IMR-90 (cell line): ENCODE results near the gene SRGAP3. TPM values are rescaled to one million over a fixed set of nuclear protein-coding genes. Genes with fewer than 3 reads are reported as not detected.

Experiments used
- ATAC-seq: fragments of 200-7000 bp; cut with Tn5 transposase; 2 replicates; pipeline ENCODE4 v1.9.1; 2020; ENCODE audit warnings: low read depth, mild to moderate bottlenecking, moderate library complexity
- BruUV-seq: library from RNA; stranded (reverse); fragments of 400-500 nt; replicated peaks from 2 replicates; lab custom pipeline; 2021; lab: Mats Ljungman, UMichigan
- CTCF ChIA-PET: fragments of 300-600 bp; formaldehyde crosslinking; extraction: SDS; loops from one replicate; lab custom pipeline; 2021; ENCODE audit warnings: antibody characterized with exemption; lab: Yijun Ruan, JAX
- POLR2A ChIA-PET: fragments of 300-600 bp; sonication (Branson Sonifier 250); formaldehyde crosslinking; loops from one replicate; lab custom pipeline; 2022; ENCODE audit warnings: antibody characterized with exemption; ENCODE audit not compliant: unreplicated experiment; lab: Charles Lee
- DNase-seq: peaks from one replicate; pipeline ENCODE4 v3.0.0; 2013
- H2AFZ ChIP-seq: replicated peaks from 2 replicates; pipeline ENCODE3; 2013; ENCODE audit warnings: low read length, mild to moderate bottlenecking; ENCODE audit not compliant: poor library complexity
- H2AK5ac ChIP-seq: 2 replicates; pipeline ENCODE4 v1.6.1; 2013; ENCODE audit warnings: low read depth, low read length, inconsistent platforms
- H2AK9ac ChIP-seq: replicated peaks from 2 replicates; pipeline ENCODE3; 2013; ENCODE audit warnings: mild to moderate bottlenecking, low read depth, low read length, moderate library complexity; ENCODE audit not compliant: poor library complexity
- H2BK120ac ChIP-seq: 2 replicates; pipeline ENCODE4 v1.6.1; 2013; ENCODE audit warnings: low read depth, low read length, inconsistent platforms
- H2BK15ac ChIP-seq: 3 replicates; pipeline ENCODE4 v1.6.1; 2013; ENCODE audit warnings: low read depth, low read length, inconsistent platforms
- H2BK20ac ChIP-seq: 2 replicates; pipeline ENCODE4 v1.6.1; 2013; ENCODE audit warnings: low read depth, mild to moderate bottlenecking, inconsistent platforms, low read length, moderate library complexity
- H2BK5ac ChIP-seq: 2 replicates; pipeline ENCODE4 v1.6.1; 2013; ENCODE audit warnings: mild to moderate bottlenecking, low read depth, low read length, inconsistent platforms; ENCODE audit not compliant: poor library complexity, severe bottlenecking
- H3K14ac ChIP-seq: replicated peaks from 2 replicates; pipeline ENCODE4 v1.6.1; 2013; ENCODE audit warnings: low read depth, low read length, inconsistent platforms
- H3K18ac ChIP-seq: 2 replicates; pipeline ENCODE4 v1.6.1; 2013; ENCODE audit warnings: low read depth, low read length, control low read depth
- H3K23ac ChIP-seq: 2 replicates; pipeline ENCODE4 v1.6.1; 2013; ENCODE audit warnings: low read depth, low read length, inconsistent platforms
- H3K27ac ChIP-seq: 2 replicates; pipeline ENCODE4 v1.5.1; 2013; ENCODE audit warnings: mild to moderate bottlenecking, control low read depth, low read length; ENCODE audit not compliant: insufficient read depth
- H3K27me3 ChIP-seq: 2 replicates; pipeline ENCODE4 v1.6.1; 2013; ENCODE audit warnings: low read length; ENCODE audit not compliant: control insufficient read depth, insufficient read depth
- H3K36me3 ChIP-seq: 2 replicates; pipeline ENCODE4 v1.6.1; 2013; ENCODE audit warnings: low read length, mixed read lengths; ENCODE audit not compliant: control insufficient read depth, insufficient read depth
- H3K4ac ChIP-seq: 2 replicates; pipeline ENCODE4 v1.6.1; 2013; ENCODE audit warnings: low read depth, low read length, inconsistent platforms
- H3K4me1 ChIP-seq: 2 replicates; pipeline ENCODE4 v1.6.1; 2013; ENCODE audit warnings: low read length, mixed read lengths; ENCODE audit not compliant: control insufficient read depth, insufficient read depth
- H3K4me2 ChIP-seq: 2 replicates; pipeline ENCODE4 v1.6.1; 2013; ENCODE audit warnings: low read depth, mild to moderate bottlenecking, control low read depth, low read length, moderate library complexity
- H3K4me3 ChIP-seq: 2 replicates; pipeline ENCODE4 v1.5.1; 2013; ENCODE audit warnings: low read depth, mild to moderate bottlenecking, control low read depth, low read length, moderate library complexity; ENCODE audit not compliant: insufficient read depth
- H3K56ac ChIP-seq: 2 replicates; pipeline ENCODE4 v1.6.1; 2013; ENCODE audit warnings: low read length, inconsistent platforms; ENCODE audit not compliant: insufficient read depth; ENCODE audit errors: extremely low read depth
- H3K79me1 ChIP-seq, 2 experiments: 2 replicates each; pipeline ENCODE4 v1.6.1; 2013; ENCODE audit warnings: low read length in 2 of 2, inconsistent platforms in 1 of 2, low read depth in 1 of 2
- H3K9ac ChIP-seq: 2 replicates; pipeline ENCODE4 v1.6.1; 2013; ENCODE audit warnings: low read depth, low read length, control low read depth
- H3K9me1 ChIP-seq: 2 replicates; pipeline ENCODE4 v1.6.1; 2013; ENCODE audit warnings: low read length, inconsistent platforms; ENCODE audit not compliant: insufficient read depth
- H3K9me3 ChIP-seq: 2 replicates; pipeline ENCODE4 v1.6.1; 2013; ENCODE audit warnings: low read length; ENCODE audit not compliant: control insufficient read depth, insufficient read depth
- H4K20me1 ChIP-seq: 2 replicates; pipeline ENCODE4 v1.6.1; 2013; ENCODE audit warnings: low read length, inconsistent platforms; ENCODE audit not compliant: insufficient read depth
- H4K5ac ChIP-seq: 2 replicates; pipeline ENCODE4 v1.6.1; 2013; ENCODE audit warnings: mild to moderate bottlenecking, low read depth, low read length, control low read depth
- H4K8ac ChIP-seq, 2 experiments: 2 replicates each; pipeline ENCODE4 v1.6.1; 2013; ENCODE audit warnings: low read depth in 2 of 2, low read length in 2 of 2, control low read depth in 1 of 2, inconsistent platforms in 1 of 2
- H4K91ac ChIP-seq: 2 replicates; pipeline ENCODE4 v1.6.1; 2013; ENCODE audit warnings: low read depth, low read length, inconsistent platforms; ENCODE audit not compliant: insufficient read depth
- NFE2L2 ChIP-seq: fragments of 150-350 bp; IDR thresholded peaks from 2 replicates; pipeline ENCODE4 v1.6.1; 2016; ENCODE audit warnings: low read depth, mild to moderate bottlenecking, low read length
- POLR2A ChIP-seq: IDR thresholded peaks from 2 replicates; pipeline ENCODE4 v1.6.1; 2012; ENCODE audit warnings: mild to moderate bottlenecking, low read depth, low read length
- WGBS, 2 experiments: methylation state at CpG; one replicate each; pipeline versions ENCODE4 v1.1.5 to v1.1.7; 2013; ENCODE audit warnings: missing lambda C conversion rate in 2 of 2; ENCODE audit not compliant: insufficient read length in 1 of 2; ENCODE audit errors: extremely low coverage in 2 of 2; 5-methylcytosine and 5-hydroxymethylcytosine counted together
- dilution Hi-C: fragments of 300-500 bp; cut with HindIII; formaldehyde crosslinking; loops from one replicate; pipeline ENCODE4 v1.14.3; 2018; ENCODE audit warnings: low sequenced_read_pairs; ENCODE audit not compliant: unreplicated experiment
- in situ Hi-C: fragments of 300-500 bp; cut with MboI; formaldehyde crosslinking; loops from 3 replicates; pipeline ENCODE4 v1.14.3; 2019; ENCODE audit warnings: low sequenced_read_pairs, inconsistent platforms, mixed read lengths
- intact Hi-C: fragments of 100-400 bp; cut with micrococcal nuclease; formaldehyde crosslinking; loops from 2 replicates; pipeline ENCODE4 v1.10.0; 2022
- polyA plus RNA-seq, 3 experiments: library from polyadenylated mRNA; depleted of rRNA; stranded (reverse); fragments of >200 nt; gene quantifications; 2 replicates each; pipeline ENCODE4 v1.2.3, GENCODE V29; 2012; ENCODE audit warnings: low replicate concordance in 1 of 3
- total RNA-seq: library from RNA; depleted of rRNA; stranded (reverse); fragments of >200 nt; gene quantifications from 2 replicates; pipeline ENCODE4 v1.2.3, GENCODE V29; 2012
- TF ChIP-seq, protein P1 (sequence below): conservative IDR thresholded peaks from 2 replicates; pipeline ENCODE4 v1.5.1; 2012; ENCODE audit warnings: mild to moderate bottlenecking, low read depth, low read length, improper control_type of control experiment
- TF ChIP-seq, protein P2 (sequence below): fragments of 150-350 bp; IDR thresholded peaks from 2 replicates; pipeline ENCODE4 v1.6.1; 2017; ENCODE audit warnings: mild to moderate bottlenecking, antibody characterized with exemption, low read length, low read depth

SRGAP3 gene
- total and polyA plus RNA-seq, 2 of the 4 experiments (the other 2 are of a cell fraction): 0.68 to 1.4 TPM

DNA sequence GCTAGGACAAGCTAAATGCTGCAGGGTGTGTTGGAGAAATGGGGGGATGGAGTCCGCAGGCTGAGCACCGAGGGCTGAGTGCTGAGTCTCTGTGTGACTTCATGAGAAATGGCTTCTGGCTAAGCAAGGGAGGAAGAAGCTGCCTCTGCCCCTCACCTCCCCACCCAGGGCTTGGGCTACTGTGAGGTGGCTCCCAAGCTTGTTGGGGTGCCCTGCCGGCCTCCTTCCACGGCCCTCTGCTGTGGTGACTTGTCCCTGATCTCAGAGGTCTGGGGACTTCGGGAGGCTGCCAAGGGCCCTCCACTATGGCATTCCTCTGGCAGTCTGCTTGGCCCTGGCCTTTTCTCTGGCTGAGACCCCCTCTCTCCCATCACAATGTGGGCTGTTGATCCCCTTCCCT is 256.1 kb downstream of the SRGAP3 start:
- Histone ChIP-seq H4K5ac (no peak overlapping the region), H2BK5ac (no peak overlapping the region), H3K9me3 (no peaks in the 10 kb centered on the region), H3K36me3 (no peaks in the 10 kb centered on the region), H2BK120ac (no peak overlapping the region), H3K56ac (no peak overlapping the region), H3K9ac (no peak overlapping the region), H2AK5ac (no peak overlapping the region), H3K27me3 (peaks cover 11% of the 10 kb centered on the region), H3K27ac (no peak overlapping the region), H4K91ac (no peak overlapping the region), H2AFZ (no peak overlapping the region), H2AK9ac (no peak overlapping the region), H3K4me3 (no peak overlapping the region), H3K4me1 (no peaks in the 10 kb centered on the region), H4K8ac (no peak overlapping the region), H3K23ac (no peak overlapping the region), H3K4ac (no peak overlapping the region), H3K79me1 (no peaks in the 10 kb centered on the region), H3K14ac (no peak overlapping the region), H2BK15ac (no peak overlapping the region), H4K20me1 (no peaks in the 10 kb centered on the region), H2BK20ac (no peak overlapping the region), H3K9me1 (0 out of 2 replicates have a peak, but pooled peaks cover 2% of the 10 kb centered on the region), H3K18ac (no peak overlapping the region), H3K4me2 (no peak overlapping the region)
- ChIA-PET POLR2A (no interaction called here), CTCF (no interaction called here)
- DNase-seq: no peak
- intact Hi-C loops: no loop called here
- in situ Hi-C loops: no loop called here
- BruUV-seq: no TSS peak
- dilution Hi-C loops: no loop called here
- no peak for ATAC-seq
- no CpG with 5 or more reads among the region's 5 CpGs for WGBS, 2 experiments
- TF ChIP-seq, protein P1, sequence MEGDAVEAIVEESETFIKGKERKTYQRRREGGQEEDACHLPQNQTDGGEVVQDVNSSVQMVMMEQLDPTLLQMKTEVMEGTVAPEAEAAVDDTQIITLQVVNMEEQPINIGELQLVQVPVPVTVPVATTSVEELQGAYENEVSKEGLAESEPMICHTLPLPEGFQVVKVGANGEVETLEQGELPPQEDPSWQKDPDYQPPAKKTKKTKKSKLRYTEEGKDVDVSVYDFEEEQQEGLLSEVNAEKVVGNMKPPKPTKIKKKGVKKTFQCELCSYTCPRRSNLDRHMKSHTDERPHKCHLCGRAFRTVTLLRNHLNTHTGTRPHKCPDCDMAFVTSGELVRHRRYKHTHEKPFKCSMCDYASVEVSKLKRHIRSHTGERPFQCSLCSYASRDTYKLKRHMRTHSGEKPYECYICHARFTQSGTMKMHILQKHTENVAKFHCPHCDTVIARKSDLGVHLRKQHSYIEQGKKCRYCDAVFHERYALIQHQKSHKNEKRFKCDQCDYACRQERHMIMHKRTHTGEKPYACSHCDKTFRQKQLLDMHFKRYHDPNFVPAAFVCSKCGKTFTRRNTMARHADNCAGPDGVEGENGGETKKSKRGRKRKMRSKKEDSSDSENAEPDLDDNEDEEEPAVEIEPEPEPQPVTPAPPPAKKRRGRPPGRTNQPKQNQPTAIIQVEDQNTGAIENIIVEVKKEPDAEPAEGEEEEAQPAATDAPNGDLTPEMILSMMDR: no peak
- TF ChIP-seq, protein P2, sequence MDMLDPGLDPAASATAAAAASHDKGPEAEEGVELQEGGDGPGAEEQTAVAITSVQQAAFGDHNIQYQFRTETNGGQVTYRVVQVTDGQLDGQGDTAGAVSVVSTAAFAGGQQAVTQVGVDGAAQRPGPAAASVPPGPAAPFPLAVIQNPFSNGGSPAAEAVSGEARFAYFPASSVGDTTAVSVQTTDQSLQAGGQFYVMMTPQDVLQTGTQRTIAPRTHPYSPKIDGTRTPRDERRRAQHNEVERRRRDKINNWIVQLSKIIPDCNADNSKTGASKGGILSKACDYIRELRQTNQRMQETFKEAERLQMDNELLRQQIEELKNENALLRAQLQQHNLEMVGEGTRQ: no peak
- TF ChIP-seq NFE2L2 (no peak), POLR2A (no peak)
